ENCODE data around the gene LAMC3.

DNA sequence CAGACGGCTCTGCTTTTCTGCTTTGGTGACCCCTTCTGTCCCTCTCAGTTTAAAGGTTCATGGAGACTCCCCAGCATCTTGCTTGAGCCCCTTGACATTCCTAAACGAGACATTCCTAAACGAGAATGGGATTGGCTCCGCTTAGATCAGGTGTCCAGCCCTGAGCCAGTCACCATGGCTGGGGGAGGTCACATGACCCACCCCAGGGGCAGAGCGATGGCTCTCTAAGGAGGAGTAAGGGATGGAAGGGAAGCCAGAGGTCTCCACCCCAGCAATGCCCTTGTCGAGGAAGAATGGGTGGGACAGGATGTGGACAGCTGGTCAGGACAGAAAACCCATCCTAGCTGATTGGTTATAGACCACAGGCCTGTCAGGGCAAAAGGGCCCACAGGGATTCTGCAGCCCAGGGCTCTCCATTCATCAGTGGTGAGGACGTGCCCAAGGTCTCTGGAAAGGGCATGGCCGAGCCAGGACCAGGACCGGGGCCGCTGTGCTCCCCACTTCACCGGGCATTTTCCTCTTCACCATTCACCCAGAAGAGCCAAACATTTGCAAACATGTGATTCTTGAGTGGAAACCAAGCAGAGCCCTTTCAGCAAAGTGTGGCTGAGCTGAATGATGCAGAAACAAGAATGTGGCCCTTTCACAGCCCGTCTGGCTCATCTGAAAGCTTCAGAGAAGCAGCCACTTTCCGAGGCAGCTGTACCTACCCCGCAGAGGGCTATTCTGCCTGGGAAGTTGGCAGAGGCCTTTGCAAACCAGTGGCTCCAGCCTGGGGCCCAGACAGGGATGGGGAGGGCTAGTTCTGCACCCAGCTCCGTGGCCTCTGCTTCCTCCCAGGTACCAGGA lies 67.6 kb downstream of the LAMC3 start:
- no peak for TF ChIP-seq POLR2A (IDR thresholded peaks at IDR 0.05; ENCODE audit: low read length)
- TF ChIP-seq GATA1 (IDR thresholded peaks at IDR 0.05; ENCODE audit: low read depth, low read length): no peak

All from erythroblast (primary cell).